ENCODE data around the gene SLX4. TPM values are rescaled to one million over a fixed set of nuclear protein-coding genes. Genes with fewer than 3 reads are reported as not detected.

The SLX4 gene
- total and polyA plus RNA-seq, 2 donors (not counting 1 experiment from before 2014, with no cell fraction given), result 5.4 to 13.3 TPM

DNA sequence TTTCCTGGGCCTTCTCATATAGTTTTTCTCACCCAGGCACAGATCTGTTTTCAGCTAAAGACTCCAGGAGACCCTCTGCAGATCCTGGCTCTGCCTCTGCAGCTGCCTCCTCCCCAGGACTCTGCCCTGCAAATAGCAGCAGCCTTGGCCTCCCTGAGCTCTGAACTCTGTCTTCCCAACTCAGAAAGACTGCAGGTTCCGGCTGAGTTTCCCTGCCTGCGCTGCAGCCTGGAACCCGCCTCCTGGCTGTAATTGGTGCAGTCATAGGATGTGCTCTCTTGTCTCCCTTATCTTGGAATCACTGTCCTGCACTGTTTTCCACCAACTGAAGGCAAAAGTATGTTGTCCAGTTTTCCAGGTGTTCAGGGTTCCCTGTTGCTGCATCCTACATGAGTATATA is 28.8 kb upstream of the SLX4 start:
- H3K9me3 ChIP-seq (ENCODE audit: control extremely low read depth in 1 of 3, control insufficient read depth in 2 of 3, insufficient read depth in 1 of 3, low read length in 2 of 3), result no peaks in the 10 kb centered on the region
- Mint-ChIP-seq H3K4me1 (peaks cover 24% of the 10 kb centered on the region), H3K27me3 (no peaks in the 10 kb centered on the region), H3K4me3 (no peak overlapping the region), H3K27ac (no peak overlapping the region), H3K9me3 (ENCODE audit: insufficient read depth) (no peaks in the 10 kb centered on the region)
- 100% methylated on average over 2 of the region's 3 CpGs for WGBS (ENCODE audit: insufficient coverage)
- H3K4me1 ChIP-seq (ENCODE audit: control insufficient read depth in 2 of 2, insufficient read depth in 2 of 2, low read length in 2 of 2), result peaks cover 13 to 27% of the 10 kb centered on the region in 2 donors
- H3K36me3 ChIP-seq (replicated peaks in 1 of 2; ENCODE audit: control extremely low read depth in 1 of 2, control insufficient read depth in 1 of 2, extremely low read depth in 1 of 2, insufficient read depth in 2 of 2, low read length in 1 of 2), result peaks cover 0 to 33% of the 10 kb centered on the region in 2 experiments
- no peak overlapping the region for H3K4me2 ChIP-seq (replicated peaks; ENCODE audit: low read depth, low read length, poor library complexity, severe bottlenecking)
- H4K20me1 ChIP-seq (ENCODE audit: control insufficient read depth, insufficient read depth, low read length, poor library complexity, severe bottlenecking), result no peaks in the 10 kb centered on the region
- ChIA-PET CTCF (no interaction called here), POLR2A (no interaction called here)
- intact Hi-C loops (cut with micrococcal nuclease), result no loop called here
- TF ChIP-seq EZH2 (IDR thresholded peaks at IDR 0.05; ENCODE audit: borderline replicate concordance, insufficient read depth, low read depth, low read length, poor library complexity, severe bottlenecking), result no peak
- TF ChIP-seq, protein P1, sequence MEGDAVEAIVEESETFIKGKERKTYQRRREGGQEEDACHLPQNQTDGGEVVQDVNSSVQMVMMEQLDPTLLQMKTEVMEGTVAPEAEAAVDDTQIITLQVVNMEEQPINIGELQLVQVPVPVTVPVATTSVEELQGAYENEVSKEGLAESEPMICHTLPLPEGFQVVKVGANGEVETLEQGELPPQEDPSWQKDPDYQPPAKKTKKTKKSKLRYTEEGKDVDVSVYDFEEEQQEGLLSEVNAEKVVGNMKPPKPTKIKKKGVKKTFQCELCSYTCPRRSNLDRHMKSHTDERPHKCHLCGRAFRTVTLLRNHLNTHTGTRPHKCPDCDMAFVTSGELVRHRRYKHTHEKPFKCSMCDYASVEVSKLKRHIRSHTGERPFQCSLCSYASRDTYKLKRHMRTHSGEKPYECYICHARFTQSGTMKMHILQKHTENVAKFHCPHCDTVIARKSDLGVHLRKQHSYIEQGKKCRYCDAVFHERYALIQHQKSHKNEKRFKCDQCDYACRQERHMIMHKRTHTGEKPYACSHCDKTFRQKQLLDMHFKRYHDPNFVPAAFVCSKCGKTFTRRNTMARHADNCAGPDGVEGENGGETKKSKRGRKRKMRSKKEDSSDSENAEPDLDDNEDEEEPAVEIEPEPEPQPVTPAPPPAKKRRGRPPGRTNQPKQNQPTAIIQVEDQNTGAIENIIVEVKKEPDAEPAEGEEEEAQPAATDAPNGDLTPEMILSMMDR (IDR thresholded peaks at IDR 0.05), result no peak
- H3K4me3 ChIP-seq (ENCODE audit: control extremely low read depth in 1 of 5, extremely low read depth in 1 of 5, insufficient read depth in 1 of 5, low read depth in 2 of 5, low read length in 4 of 5), result no peak overlapping the region
- H3K27ac ChIP-seq (ENCODE audit: low read length in 2 of 2), result no peak overlapping the region
- H2AFZ ChIP-seq (ENCODE audit: insufficient read depth, low read depth, low read length, poor library complexity, severe bottlenecking), result no peak overlapping the region
- peaks cover 64% of the 10 kb centered on the region for H3K79me2 ChIP-seq (ENCODE audit: control insufficient read depth, insufficient read depth, low read length)
- no peak for DNase-seq
- no peaks in the 10 kb centered on the region for H3K27me3 ChIP-seq (replicated peaks in 1 of 4; ENCODE audit: control extremely low read depth in 1 of 4, control insufficient read depth in 3 of 4, insufficient read depth in 4 of 4, low read length in 3 of 4)
- H3K9ac ChIP-seq (ENCODE audit: low read length), result no peak overlapping the region
- no peak for ATAC-seq (ENCODE audit: low read depth)

DNA sequence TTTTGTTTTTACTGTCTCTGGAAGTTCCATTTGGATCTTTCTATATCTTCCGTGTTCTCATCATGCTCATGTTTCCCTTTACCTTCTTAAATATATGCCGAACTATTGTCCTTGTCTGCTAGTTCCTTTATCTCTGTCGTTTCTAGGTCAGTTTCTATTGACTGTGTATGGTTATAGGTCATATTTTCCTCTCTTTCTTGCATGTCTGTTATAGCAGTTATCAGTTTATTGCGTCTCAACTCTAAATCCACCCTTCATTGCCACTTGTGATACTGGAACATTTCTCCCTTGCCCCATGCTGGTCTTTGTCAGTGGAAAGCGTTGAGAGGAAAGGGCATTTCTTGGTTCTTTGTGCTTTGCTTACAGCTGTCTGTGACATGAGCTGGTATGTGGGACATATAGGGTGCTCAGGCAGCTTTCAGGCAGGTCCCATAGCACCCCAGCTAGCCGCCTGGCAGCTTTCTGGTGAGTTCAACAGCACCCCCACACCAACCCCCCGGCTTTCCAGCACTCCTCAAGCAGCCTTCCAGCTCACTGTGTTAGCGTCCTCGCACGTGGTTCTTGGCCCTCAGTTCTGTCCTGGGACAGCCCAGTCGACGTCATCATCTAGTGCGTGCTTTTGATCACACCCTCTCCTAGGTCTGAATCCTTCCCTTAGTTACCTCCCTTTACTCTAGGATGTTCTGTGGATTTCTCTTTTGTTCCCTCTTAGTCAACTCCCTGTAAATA is 27.7 kb upstream of the SLX4 start:
- CTCF ChIA-PET, result no interaction called here
- Histone ChIP-seq H3K9me3 (ENCODE audit: control extremely low read depth in 1 of 3, control insufficient read depth in 2 of 3, insufficient read depth in 1 of 3, low read length in 2 of 3) (no peaks in the 10 kb centered on the region), H3K4me2 (replicated peaks; ENCODE audit: low read depth, low read length, poor library complexity, severe bottlenecking) (no peak overlapping the region), H3K36me3 (replicated peaks in 1 of 2; ENCODE audit: control extremely low read depth in 1 of 2, control insufficient read depth in 1 of 2, extremely low read depth in 1 of 2, insufficient read depth in 2 of 2, low read length in 1 of 2) (peaks cover 0 to 33% of the 10 kb centered on the region in 2 experiments), H3K79me2 (ENCODE audit: control insufficient read depth, insufficient read depth, low read length) (peaks cover 75% of the 10 kb centered on the region), H4K20me1 (ENCODE audit: control insufficient read depth, insufficient read depth, low read length, poor library complexity, severe bottlenecking) (no peaks in the 10 kb centered on the region), H3K9ac (ENCODE audit: low read length) (no peak overlapping the region), H2AFZ (ENCODE audit: insufficient read depth, low read depth, low read length, poor library complexity, severe bottlenecking) (no peak overlapping the region), H3K27ac (ENCODE audit: low read length in 2 of 2) (no peak overlapping the region), H3K4me1 (ENCODE audit: control insufficient read depth in 2 of 2, insufficient read depth in 2 of 2, low read length in 2 of 2) (peaks cover 13 to 27% of the 10 kb centered on the region in 2 donors), H3K4me3 (ENCODE audit: control extremely low read depth in 1 of 5, extremely low read depth in 1 of 5, insufficient read depth in 1 of 5, low read depth in 2 of 5, low read length in 4 of 5) (no peak overlapping the region), H3K27me3 (replicated peaks in 1 of 4; ENCODE audit: control extremely low read depth in 1 of 4, control insufficient read depth in 3 of 4, insufficient read depth in 4 of 4, low read length in 3 of 4) (no peaks in the 10 kb centered on the region)
- ATAC-seq (ENCODE audit: low read depth) (no peak), DNase-seq (no peak)
- TF ChIP-seq EZH2 (IDR thresholded peaks at IDR 0.05; ENCODE audit: borderline replicate concordance, insufficient read depth, low read depth, low read length, poor library complexity, severe bottlenecking), result no peak
- TF ChIP-seq, protein P1 (IDR thresholded peaks at IDR 0.05), result no peak
- Mint-ChIP-seq H3K27ac (no peak overlapping the region), H3K9me3 (ENCODE audit: insufficient read depth) (no peaks in the 10 kb centered on the region), H3K27me3 (no peaks in the 10 kb centered on the region), H3K4me1 (peaks cover 24% of the 10 kb centered on the region), H3K4me3 (no peak overlapping the region)
- intact Hi-C loops (cut with micrococcal nuclease), result no loop called here
- over 99% methylated on average over 9 of the region's 13 CpGs for WGBS (ENCODE audit: insufficient coverage)
- POLR2A ChIA-PET, result no interaction called here
